GM15510 (cell line): ENCODE data around the gene SGMS1.

Experiments used
- POLR2A ChIP-seq: IDR thresholded peaks from 3 replicates; pipeline ENCODE4 v1.6.1; 2011; ENCODE audit warnings: borderline replicate concordance; ENCODE audit not compliant: insufficient read length; ENCODE audit errors: extremely low read depth

Gene SGMS1

GRCh38 chr10:50511492-50512213 is 112.1 kb downstream of the SGMS1 start:
- no peak for TF ChIP-seq POLR2A

DNA sequence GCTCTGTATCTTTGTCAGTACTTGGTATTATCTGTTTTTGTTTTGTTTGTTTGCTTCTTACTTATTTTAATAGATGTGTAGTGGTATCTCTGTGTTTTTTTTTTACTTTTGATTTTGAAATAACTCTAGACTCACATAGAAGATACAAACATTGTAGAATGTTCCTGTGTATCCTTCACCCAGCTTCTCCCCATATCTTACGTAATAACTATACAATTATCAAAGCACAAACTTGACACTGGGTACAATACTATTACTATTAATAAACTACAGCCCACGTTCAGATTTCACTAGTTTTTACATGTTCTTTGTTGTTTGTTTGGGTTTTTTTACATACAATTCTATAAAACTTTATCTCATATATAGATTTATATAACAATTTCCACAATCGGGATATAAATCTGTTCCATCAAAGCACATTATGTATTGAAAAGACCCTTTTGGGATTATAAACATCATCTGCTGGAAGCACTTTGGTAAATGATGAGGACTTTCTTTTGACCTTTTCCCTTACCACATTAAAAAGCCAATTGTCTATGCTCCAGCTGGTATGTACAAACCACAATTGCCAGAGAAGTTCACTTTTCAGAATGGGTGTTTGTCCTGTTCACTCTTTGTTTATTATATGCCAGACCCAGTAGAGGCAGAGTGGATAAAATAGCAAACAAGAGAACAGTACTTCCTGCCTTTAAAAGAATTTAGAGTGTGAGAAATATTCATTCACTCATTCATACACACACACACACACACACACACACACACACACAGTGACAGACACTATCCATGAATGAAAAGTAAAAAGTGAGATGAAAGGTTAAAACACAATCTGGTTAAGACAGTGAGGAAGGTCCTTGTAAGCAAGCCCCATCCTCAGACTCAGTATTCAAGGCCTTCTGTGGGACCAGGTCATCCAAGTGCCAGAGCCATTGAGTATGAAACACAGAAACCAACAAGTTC is 113.0 kb downstream of the SGMS1 start:
- TF ChIP-seq POLR2A, result no peak

- TF ChIP-seq POLR2A, result no peak
Observed at GRCh38 chr10:50508315-50509051, 115.3 kb downstream of the SGMS1 start.

- no peak for TF ChIP-seq POLR2A
Observed at GRCh38 chr10:50506861-50507573, 116.7 kb downstream of the SGMS1 start.

DNA sequence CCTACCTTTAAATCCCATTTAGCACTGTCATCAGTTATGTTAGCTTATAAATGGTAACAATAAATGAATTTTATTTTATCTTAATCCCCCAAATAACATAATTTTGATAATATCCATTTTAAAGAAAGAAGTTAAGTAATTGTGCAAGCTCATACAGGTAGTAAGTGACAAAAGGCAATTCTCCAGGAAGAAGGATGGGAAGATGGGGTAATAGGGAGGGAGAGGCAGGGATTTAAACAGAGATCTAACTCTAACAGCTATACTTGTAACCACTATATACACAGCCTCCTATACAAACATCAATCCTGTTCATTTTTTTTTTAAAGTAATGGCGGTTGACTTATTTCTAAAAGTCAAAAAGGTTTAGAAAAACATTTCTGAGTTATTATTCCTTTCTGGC is 119.4 kb downstream of the SGMS1 start:
- TF ChIP-seq POLR2A, result no peak

DNA sequence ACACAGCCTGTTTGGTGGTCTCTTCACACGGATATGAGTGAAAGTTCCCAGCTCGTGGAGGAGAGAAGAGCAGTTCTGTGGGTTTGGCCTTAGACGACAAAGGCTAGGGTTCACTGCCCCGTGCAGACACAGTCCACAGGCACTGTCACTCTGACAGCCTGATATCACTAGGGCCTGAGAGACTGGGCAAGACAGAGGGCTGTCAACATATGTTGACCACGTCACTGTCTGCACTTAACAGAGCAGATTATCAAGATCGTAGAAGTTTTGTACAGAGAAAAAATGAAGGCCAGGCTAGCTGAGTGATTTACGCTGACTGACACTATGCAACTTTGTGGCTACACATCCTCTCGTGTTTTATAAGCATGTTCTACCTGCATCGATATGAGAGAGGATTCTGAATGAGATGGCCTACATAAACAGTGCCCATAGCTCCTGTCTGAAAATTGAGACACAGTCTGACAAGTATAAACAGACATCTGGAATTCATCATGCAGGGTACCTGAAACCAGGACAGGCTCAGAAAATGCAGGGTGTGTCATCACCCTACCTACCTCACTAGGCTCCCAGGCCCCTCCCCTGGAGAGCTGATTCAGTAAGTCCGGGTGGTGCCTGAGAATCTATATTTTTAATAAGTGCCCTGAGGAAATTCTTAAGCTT is 120.0 kb downstream of the SGMS1 start:
- TF ChIP-seq POLR2A, result no peak

- no peak for TF ChIP-seq POLR2A
Observed at GRCh38 chr10:50501924-50502452, 121.8 kb downstream of the SGMS1 start.

DNA sequence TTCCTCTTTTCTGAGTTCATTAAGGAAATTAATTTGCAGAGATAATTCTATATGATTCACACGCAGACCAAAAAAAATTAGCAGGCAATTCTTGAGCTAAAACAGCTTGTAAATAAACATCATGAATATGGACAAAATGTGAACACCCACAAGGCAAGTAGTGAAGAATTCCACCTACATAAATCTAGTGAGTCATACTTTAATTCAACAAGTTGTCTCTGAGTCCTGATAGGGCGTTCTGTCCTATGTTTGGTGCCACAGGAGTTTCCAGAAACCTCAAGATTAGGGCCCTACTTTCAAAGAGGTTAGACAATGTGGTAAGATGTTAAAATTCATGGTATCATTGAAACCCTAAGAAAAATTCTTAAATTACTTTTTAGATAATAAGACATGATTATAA is 122.3 kb downstream of the SGMS1 start:
- TF ChIP-seq POLR2A, result no peak

DNA sequence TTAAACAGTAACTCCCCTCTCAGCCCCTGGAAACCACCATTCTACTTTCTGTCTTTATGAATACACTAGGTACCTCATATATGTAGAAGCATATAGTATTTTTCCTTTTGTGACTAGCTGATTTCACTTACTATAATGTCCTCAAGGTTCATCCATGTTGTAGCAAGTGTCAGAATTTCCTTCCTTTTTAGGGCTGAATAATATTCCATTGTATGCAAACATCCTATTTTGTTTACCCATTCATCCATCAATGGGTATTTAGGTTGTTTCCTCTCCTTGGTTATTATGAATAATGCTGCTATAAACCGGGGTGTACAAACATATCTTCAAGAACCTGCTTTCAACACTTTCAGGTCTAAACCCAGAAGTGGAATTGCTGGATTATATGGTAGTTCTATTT is 125.3 kb downstream of the SGMS1 start:
- TF ChIP-seq POLR2A, result no peak

DNA sequence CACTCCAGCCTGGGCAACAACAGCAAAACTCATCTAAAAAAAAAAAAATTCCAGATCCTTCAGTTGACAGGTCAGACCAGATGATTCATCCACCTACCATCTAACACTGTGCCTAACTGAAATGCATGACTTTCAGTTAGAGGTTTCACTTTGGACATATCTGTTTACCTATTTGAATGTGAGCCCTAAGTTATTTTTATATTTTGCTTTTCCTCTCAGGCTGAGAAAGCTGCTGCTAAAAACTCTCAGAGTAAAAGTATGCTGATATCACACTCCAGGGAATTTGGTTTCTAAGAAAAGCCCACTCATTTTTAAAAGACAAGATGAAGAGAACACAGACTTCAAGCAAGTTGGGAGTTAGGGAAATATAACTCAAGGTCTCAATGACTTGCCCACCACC is 126.0 kb downstream of the SGMS1 start:
- no peak for TF ChIP-seq POLR2A

DNA sequence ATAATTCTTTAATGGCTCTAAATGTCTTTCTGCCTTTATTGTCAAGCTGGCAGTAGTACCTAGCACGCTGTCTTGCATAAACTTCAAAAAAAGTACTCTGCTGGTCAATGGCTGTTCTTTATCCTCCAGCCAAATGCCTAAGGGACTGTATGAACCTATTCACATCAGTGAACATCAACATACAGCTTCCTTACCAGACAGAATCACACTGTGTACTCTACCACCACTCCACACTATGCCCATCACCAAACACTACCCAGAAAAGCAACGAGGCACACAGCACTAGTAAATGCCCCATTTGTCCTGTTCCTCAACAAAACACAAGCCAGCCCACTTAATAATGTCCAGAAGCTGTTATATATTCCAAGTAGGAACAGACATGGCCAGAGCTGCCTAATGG is 127.5 kb downstream of the SGMS1 start:
- TF ChIP-seq POLR2A, result no peak

DNA sequence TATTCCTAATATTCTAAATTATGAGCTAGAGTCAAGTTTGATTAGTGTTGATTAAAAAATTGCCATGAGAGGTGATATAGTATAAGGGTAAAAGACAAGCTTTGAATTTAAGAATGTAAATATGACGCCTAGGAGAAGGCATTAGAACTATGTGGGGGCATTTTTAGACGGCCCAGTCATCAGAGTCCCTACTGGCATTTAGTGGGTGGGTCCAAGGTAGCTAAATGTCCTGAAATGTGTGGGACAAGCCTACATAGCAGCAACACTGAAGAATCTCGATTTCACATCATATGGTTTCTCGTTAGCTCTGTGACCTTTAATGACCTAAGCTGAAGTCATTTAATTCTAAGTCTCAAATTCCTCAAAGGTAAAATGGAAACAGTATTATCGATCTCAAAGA is 133.5 kb downstream of the SGMS1 start:
- TF ChIP-seq POLR2A, result no peak

DNA sequence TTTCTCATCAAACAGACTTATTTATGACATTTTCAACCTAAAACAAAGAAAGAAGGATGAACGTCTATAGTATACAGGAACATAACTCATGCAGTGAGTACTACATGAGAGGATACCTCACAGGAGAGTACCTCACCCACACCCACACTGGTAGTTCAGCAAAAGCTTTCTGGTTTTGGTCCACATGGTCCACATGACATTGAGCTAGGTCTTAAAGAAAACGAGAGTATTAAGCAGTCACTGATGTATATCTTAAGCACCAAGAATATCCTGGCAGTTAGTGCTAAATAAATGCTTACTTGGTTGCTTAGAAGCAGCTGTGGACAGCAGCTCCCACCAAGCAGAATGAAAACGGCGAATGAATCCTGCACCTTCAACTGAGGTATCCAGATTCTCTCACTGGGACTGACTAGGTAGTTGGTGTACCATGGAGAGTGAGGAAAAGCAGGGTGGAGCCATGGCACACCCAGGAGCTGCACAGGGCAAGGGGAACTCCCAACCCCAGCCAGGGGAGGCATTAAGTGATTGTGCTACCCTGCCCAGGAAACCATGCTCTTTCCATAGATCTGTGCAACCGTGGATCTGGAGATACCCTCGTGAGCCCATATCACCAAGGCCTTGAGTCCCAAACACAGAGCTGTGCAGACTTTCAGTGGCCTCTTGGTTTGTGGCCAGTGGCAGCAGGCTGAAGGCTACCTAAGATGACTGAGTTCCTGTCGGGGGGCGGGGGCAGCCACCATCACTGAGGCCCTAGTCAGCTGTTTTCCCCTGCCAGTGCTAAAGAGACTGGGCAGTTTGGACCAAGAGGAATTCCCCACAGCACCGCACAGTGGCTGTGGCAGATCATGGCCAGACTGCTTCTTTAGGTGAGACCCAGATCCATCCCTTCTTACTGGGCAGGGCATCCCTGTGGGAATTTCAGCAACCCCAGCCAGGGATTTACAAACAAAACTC is 143.4 kb downstream of the SGMS1 start:
- no peak for TF ChIP-seq POLR2A
